NCI-H2107 (cell line): ENCODE measurements around the gene NLGN3.
A peak's percentile ranks its signal among the peaks of the same experiment; 100 is the strongest.

Experiments used
- DNase-seq: peaks from one replicate; lab custom pipeline; 2025; lab: John Stamatoyannopoulos, UW

NLGN3 gene

GRCh38 chrX:71214604-71215337, 70.1 kb downstream of the NLGN3 start:
- no peak for DNase-seq

- peak; percentile 6 for DNase-seq
Observed at GRCh38 chrX:71215338-71215912, 70.8 kb downstream of the NLGN3 start.

- peak; percentile 38 for DNase-seq
Observed at GRCh38 chrX:71216485-71216884, 71.8 kb downstream of the NLGN3 start.

GRCh38 chrX:71217298-71217697, 72.7 kb downstream of the NLGN3 start:
- no peak for DNase-seq
